Thoracic aorta (tissue), 2 donors: ENCODE measurements around the gene TUFM. TPM values are rescaled to one million over a fixed set of nuclear protein-coding genes. Genes with fewer than 3 reads are reported as not detected.

Source experiments
- ATAC-seq: fragments of 150-250 bp; one replicate; pipeline ENCODE4 v1.8.0; 2017; ENCODE audit warnings: low read depth; ENCODE audit not compliant: insufficient number of reproducible peaks, low FRiP score
- DNase-seq: peaks from one replicate; pipeline ENCODE4 v3.0.0-alpha.2; 2020; ENCODE audit warnings: low spot score
- H3K27ac ChIP-seq, 2 donors: fragments of 200-600 bp; sonication (generic); 1 replicate in 1 of 2; 2 replicates in 1 of 2; pipeline ENCODE4 v1.5.1; 2016; ENCODE audit warnings: mild to moderate bottlenecking in 2 of 2, moderate library complexity in 2 of 2
- H3K27me3 ChIP-seq: fragments of 200-600 bp; sonication (generic); replicated peaks from 2 replicates; pipeline ENCODE4 v1.6.0; 2016; ENCODE audit warnings: mild to moderate bottlenecking; ENCODE audit not compliant: insufficient read depth
- H3K36me3 ChIP-seq: fragments of 200-600 bp; sonication (generic); one replicate; pipeline ENCODE4 v1.5.1; 2016
- H3K4me1 ChIP-seq, 2 donors: fragments of 200-600 bp; sonication (generic); 1 replicate in 1 of 2; 2 replicates in 1 of 2; pipeline versions ENCODE4 v1.5.1 to v1.6.0; 2016; ENCODE audit warnings: low read depth in 2 of 2, mild to moderate bottlenecking in 1 of 2; ENCODE audit not compliant: control insufficient read depth in 1 of 2
- H3K4me3 ChIP-seq: fragments of 200-600 bp; sonication (generic); 2 replicates; pipeline ENCODE4 v1.5.1; 2016; ENCODE audit warnings: mild to moderate bottlenecking
- H3K9me3 ChIP-seq: fragments of 200-600 bp; sonication (generic); 2 replicates; pipeline ENCODE4 v1.5.1; 2016
- CTCF ChIP-seq: fragments of 200-600 bp; sonication (generic); IDR thresholded peaks from one replicate; pipeline ENCODE4 v1.5.1; 2019; ENCODE audit warnings: antibody characterized with exemption
- total RNA-seq, 2 donors: library from RNA; depleted of rRNA; stranded (reverse); fragments of >200 nt; gene quantifications; one replicate each; pipeline versions ENCODE4 v1.1.0 to v1.2.3, GENCODE V29; 2016

TUFM gene
- total RNA-seq, 2 donors from 2014 or later = 48.9 to 50.2 TPM

GRCh38 chr16:28836761-28837064, 9.4 kb downstream of the TUFM start:
- no peak overlapping the region for H3K4me3 ChIP-seq
- H3K9me3 ChIP-seq = no peaks in the 10 kb centered on the region
- H3K27me3 ChIP-seq = no peaks in the 10 kb centered on the region
- no peak for DNase-seq
- no peaks in the 10 kb centered on the region for H3K4me1 ChIP-seq
- no peak overlapping the region for H3K27ac ChIP-seq
- H3K36me3 ChIP-seq = peaks cover 51% of the 10 kb centered on the region
- TF ChIP-seq CTCF = no peak
- no peak for ATAC-seq

- no peaks in the 10 kb centered on the region for H3K27me3 ChIP-seq
- ATAC-seq (no peak), DNase-seq (no peak)
- H3K27ac ChIP-seq = no peak overlapping the region
- no peaks in the 10 kb centered on the region for H3K9me3 ChIP-seq
- H3K4me3 ChIP-seq = no peak overlapping the region
- H3K4me1 ChIP-seq = no peaks in the 10 kb centered on the region
- no peak for TF ChIP-seq CTCF
- H3K36me3 ChIP-seq = peaks cover 57% of the 10 kb centered on the region
Measured at GRCh38 chr16:28835864-28836760, 10.0 kb downstream of the TUFM start.

GRCh38 chr16:28834873-28835863, 11.0 kb downstream of the TUFM start:
- H3K36me3 ChIP-seq = peaks cover 66% of the 10 kb centered on the region
- no peaks in the 10 kb centered on the region for H3K27me3 ChIP-seq
- no peak overlapping the region for H3K27ac ChIP-seq
- H3K9me3 ChIP-seq = no peaks in the 10 kb centered on the region
- no peak overlapping the region for H3K4me3 ChIP-seq
- H3K4me1 ChIP-seq = no peaks in the 10 kb centered on the region
- TF ChIP-seq CTCF = no peak
- DNase-seq (no peak), ATAC-seq (no peak)

GRCh38 chr16:28834349-28834748, 11.8 kb downstream of the TUFM start:
- Histone ChIP-seq H3K4me3 (no peak overlapping the region), H3K4me1 (no peaks in the 10 kb centered on the region), H3K36me3 (peaks cover 73% of the 10 kb centered on the region), H3K27me3 (no peaks in the 10 kb centered on the region), H3K9me3 (no peaks in the 10 kb centered on the region), H3K27ac (no peak overlapping the region)
- no peak for DNase-seq
- TF ChIP-seq CTCF = no peak
- no peak for ATAC-seq

- Histone ChIP-seq H3K9me3 (no peaks in the 10 kb centered on the region), H3K4me3 (no peak overlapping the region), H3K27ac (no peak overlapping the region), H3K36me3 (peaks cover 89% of the 10 kb centered on the region), H3K4me1 (peaks cover 0 to 12% of the 10 kb centered on the region in 2 donors), H3K27me3 (no peaks in the 10 kb centered on the region)
- no peak for ATAC-seq
- DNase-seq = no peak
- TF ChIP-seq CTCF = no peak
Measured at GRCh38 chr16:28830531-28830930, 15.6 kb downstream of the TUFM start.
